GM18507 (cell line): Measurements from ENCODE around the gene INPP4A.
"Not testable (repeated sequence)": the region's sequence is repeated elsewhere in the genome, so short reads cannot be mapped to it uniquely, and the experiment has no call there.

Experiments used
- DNase-seq: peaks from one replicate; pipeline ENCODE4 v3.0.0; 2011; ENCODE audit warnings: low read depth; ENCODE audit not compliant: insufficient read length; ENCODE audit errors: extremely low spot score
- FAIRE-seq: peaks from 2 replicates; lab custom pipeline; 2011; peaks lifted over from hg19 to GRCh38; lab: Jason Lieb, UNC

Gene INPP4A

GRCh38 chr2:98570356-98570755 lies 125.7 kb downstream of the INPP4A start:
- DNase-seq (no peak), FAIRE-seq (no peak)

GRCh38 chr2:98571121-98571701 lies 126.6 kb downstream of the INPP4A start:
- no peak for FAIRE-seq
- DNase-seq, result no peak

GRCh38 chr2:98571796-98572195 lies 127.1 kb downstream of the INPP4A start:
- FAIRE-seq, result no peak
- DNase-seq, result no peak

GRCh38 chr2:98572211-98572610 lies 127.6 kb downstream of the INPP4A start:
- DNase-seq (no peak), FAIRE-seq (no peak)

- FAIRE-seq (no peak), DNase-seq (no peak)
These were observed 128.0 kb downstream of the INPP4A start for GRCh38 chr2:98572676-98573075.

- FAIRE-seq (no peak), DNase-seq (no peak)
These were observed 128.8 kb downstream of the INPP4A start for GRCh38 chr2:98573426-98573825.

GRCh38 chr2:98576666-98577312 lies 132.1 kb downstream of the INPP4A start:
- DNase-seq (no peak), FAIRE-seq (no peak)

GRCh38 chr2:98577313-98577712 lies 132.7 kb downstream of the INPP4A start:
- DNase-seq (no peak), FAIRE-seq (no peak)

GRCh38 chr2:98578231-98578630 lies 133.6 kb downstream of the INPP4A start:
- DNase-seq (no peak), FAIRE-seq (no peak)

GRCh38 chr2:98579926-98580325 lies 135.3 kb downstream of the INPP4A start:
- no peak for DNase-seq
- no peak for FAIRE-seq

GRCh38 chr2:98580656-98581284 lies 136.1 kb downstream of the INPP4A start:
- no peak for FAIRE-seq
- DNase-seq, result no peak

- no peak for DNase-seq
- no peak for FAIRE-seq
These were observed 137.9 kb downstream of the INPP4A start for GRCh38 chr2:98582523-98582922.

- no peak for FAIRE-seq
- no peak for DNase-seq
These were observed 138.6 kb downstream of the INPP4A start for GRCh38 chr2:98583276-98583675.

- DNase-seq (no peak), FAIRE-seq (no peak)
These were observed 139.4 kb downstream of the INPP4A start for GRCh38 chr2:98583816-98584618.

GRCh38 chr2:98585386-98585785 lies 140.7 kb downstream of the INPP4A start:
- FAIRE-seq (no peak), DNase-seq (no peak)

GRCh38 chr2:98586551-98587140 lies 142.0 kb downstream of the INPP4A start:
- DNase-seq (no peak), FAIRE-seq (no peak)

GRCh38 chr2:98588880-98589431 lies 144.3 kb downstream of the INPP4A start:
- no peak for FAIRE-seq

GRCh38 chr2:98589489-98589888 lies 144.8 kb downstream of the INPP4A start:
- DNase-seq (no peak), FAIRE-seq (no peak)

More at GRCh38 chr2:98588880-98589431, 144.3 kb downstream of the INPP4A start:
- DNase-seq, result no peak

GRCh38 chr2:98592565-98592964 lies 147.9 kb downstream of the INPP4A start:
- no peak for FAIRE-seq
- no peak for DNase-seq

GRCh38 chr2:98594665-98595064 lies 150.0 kb downstream of the INPP4A start:
- DNase-seq, FAIRE-seq: not testable (repeated sequence)
